Prostate gland (tissue), 2 donors: ENCODE results near the gene TRAFD1.

ENCODE experiments used
- POLR2A ChIP-seq: fragments of 450-650 bp; IDR thresholded peaks from one replicate; pipeline ENCODE4 v1.6.1; 2016; ENCODE audit warnings: antibody characterized with exemption, mild to moderate bottlenecking
- POLR2AphosphoS5 ChIP-seq: sonication (generic); formaldehyde crosslinking; IDR thresholded peaks from one replicate; pipeline ENCODE4 v1.6.1; 2017; ENCODE audit warnings: antibody characterized with exemption
- TF ChIP-seq, protein P1 (sequence below), 4 experiments: fragments of 200-600 bp in 2 of 4; fragments of 450-650 bp in 2 of 4; sonication (generic) in 2 of 4; IDR thresholded peaks; 1 replicate in 3 of 4; 2 replicates in 1 of 4; pipeline ENCODE4 v1.5.1; 2016 to 2019; ENCODE audit warnings: antibody characterized with exemption in 4 of 4, mild to moderate bottlenecking in 2 of 4, moderate library complexity in 2 of 4

DNA sequence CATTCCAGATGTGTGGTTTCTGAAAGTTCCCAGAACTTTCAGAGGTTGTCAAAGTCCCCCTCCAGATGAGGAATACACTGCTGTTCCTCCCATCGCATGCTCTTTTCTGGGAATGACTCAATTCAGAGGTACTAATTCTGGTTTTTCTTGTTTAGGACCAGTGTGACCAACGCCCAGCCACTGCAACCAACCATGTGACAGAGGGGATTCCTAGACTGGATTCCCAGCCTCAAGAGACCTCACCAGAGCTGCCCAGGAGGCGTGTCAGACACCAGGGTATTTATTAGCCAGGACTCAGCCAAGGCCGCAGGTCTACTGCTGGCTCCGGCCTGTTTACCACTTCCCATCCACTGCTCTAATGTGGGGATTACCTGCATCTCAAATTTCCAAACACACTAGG is 24.2 kb downstream of the TRAFD1 start:
- TF ChIP-seq POLR2AphosphoS5 (peak; percentile 23), POLR2A (no peak)
- TF ChIP-seq, protein P1, sequence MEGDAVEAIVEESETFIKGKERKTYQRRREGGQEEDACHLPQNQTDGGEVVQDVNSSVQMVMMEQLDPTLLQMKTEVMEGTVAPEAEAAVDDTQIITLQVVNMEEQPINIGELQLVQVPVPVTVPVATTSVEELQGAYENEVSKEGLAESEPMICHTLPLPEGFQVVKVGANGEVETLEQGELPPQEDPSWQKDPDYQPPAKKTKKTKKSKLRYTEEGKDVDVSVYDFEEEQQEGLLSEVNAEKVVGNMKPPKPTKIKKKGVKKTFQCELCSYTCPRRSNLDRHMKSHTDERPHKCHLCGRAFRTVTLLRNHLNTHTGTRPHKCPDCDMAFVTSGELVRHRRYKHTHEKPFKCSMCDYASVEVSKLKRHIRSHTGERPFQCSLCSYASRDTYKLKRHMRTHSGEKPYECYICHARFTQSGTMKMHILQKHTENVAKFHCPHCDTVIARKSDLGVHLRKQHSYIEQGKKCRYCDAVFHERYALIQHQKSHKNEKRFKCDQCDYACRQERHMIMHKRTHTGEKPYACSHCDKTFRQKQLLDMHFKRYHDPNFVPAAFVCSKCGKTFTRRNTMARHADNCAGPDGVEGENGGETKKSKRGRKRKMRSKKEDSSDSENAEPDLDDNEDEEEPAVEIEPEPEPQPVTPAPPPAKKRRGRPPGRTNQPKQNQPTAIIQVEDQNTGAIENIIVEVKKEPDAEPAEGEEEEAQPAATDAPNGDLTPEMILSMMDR (IDR thresholded peaks at IDR 0.05) = no peak
